Activated naive CD4-positive, alpha-beta T cell treated with anti-CD3 and anti-CD28 coated beads, Interleukin-2, amount 10 ng/mL, durations not matched to agents 7 days and 5 days (primary cell): ENCODE results near the gene CANX.
"Not testable (repeated sequence)": the region's sequence is repeated elsewhere in the genome, so short reads cannot be mapped to it uniquely, and the experiment has no call there.

Experiments used
- CTCF ChIA-PET: fragments of 350-600 bp; sonication (Branson Sonifier 250); formaldehyde crosslinking; loops from one replicate; lab custom pipeline; 2021; ENCODE audit warnings: antibody characterized with exemption; lab: Charles Lee
- DNase-seq: peaks from one replicate; pipeline ENCODE4 v3.0.0-alpha.2; 2020
- H3K27ac Mint-ChIP-seq: one replicate; pipeline ENCODE4 v1.8.0; 2021; ENCODE audit warnings: mild to moderate bottlenecking, moderate library complexity, mixed read lengths
- H3K27me3 Mint-ChIP-seq: one replicate; pipeline ENCODE4 v1.8.0; 2021; ENCODE audit warnings: mild to moderate bottlenecking, mixed read lengths
- H3K36me3 Mint-ChIP-seq: one replicate; pipeline ENCODE4 v1.8.0; 2021; ENCODE audit warnings: mixed read lengths
- H3K4me1 Mint-ChIP-seq: one replicate; pipeline ENCODE4 v1.8.0; 2021; ENCODE audit warnings: mixed read lengths
- H3K4me3 Mint-ChIP-seq: one replicate; pipeline ENCODE4 v1.8.0; 2021; ENCODE audit warnings: mild to moderate bottlenecking, moderate library complexity, mixed read lengths
- H3K9me3 Mint-ChIP-seq: one replicate; pipeline ENCODE4 v1.8.0; 2021; ENCODE audit warnings: mixed read lengths

Gene CANX

DNA sequence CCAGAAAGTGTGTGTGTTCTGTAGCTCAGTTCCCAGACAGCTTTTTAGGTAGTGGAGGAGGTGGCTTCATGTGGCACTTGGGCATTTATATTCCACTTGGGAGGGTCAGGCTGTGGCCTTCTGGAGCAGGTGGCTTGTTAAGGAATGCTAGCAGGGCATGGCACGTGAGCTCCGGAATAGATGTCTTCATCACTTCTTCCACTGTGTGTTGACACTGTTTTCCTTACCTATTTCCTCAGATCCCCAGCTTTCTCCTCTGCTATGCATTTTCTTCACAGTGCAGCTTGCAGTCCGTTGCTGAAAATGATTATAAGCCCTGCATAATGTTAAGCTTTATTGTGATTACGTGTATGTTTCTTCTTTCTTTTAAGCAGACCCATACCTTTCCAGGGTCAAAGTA lies 30.5 kb downstream of the CANX start:
- Mint-ChIP-seq H3K27ac (no peak overlapping the region), H3K27me3 (no peaks in the 10 kb centered on the region), H3K9me3 (no peaks in the 10 kb centered on the region), H3K36me3 (peaks cover 51% of the 10 kb centered on the region), H3K4me1 (peaks cover 20% of the 10 kb centered on the region), H3K4me3 (no peak overlapping the region)
- no peak for DNase-seq
- CTCF ChIA-PET: interaction anchor here (1.3 to 1.9 kb wide), 3 partner anchors 8 to 30 kb away, joined by 3 to 4 read pairs (median 4); no protein-coding TSS in a partner anchor

DNA sequence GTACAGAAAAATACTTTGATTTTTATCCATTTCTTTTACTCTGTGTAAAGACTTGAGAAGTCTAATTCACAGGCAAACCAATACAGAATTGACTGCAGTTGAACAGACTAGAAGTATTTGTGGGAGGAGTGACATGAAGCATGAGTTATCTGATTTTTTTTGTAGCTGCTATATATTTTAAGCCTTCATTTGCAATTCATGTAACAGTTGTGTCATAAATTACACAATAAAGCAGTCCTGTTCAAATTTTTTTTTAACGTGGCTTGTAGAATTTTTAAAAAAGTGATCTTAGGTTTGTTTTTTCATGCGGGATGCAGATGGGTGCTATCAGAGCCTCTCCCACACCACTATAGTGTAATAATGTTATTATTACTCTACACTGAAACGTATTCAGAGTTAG lies 31.0 kb downstream of the CANX start:
- no peak for DNase-seq
- CTCF ChIA-PET: interaction anchor here (1.3 to 1.9 kb wide), 3 partner anchors 9 to 30 kb away, joined by 3 to 4 read pairs (median 4); no protein-coding TSS in a partner anchor
- Mint-ChIP-seq H3K9me3 (no peaks in the 10 kb centered on the region), H3K36me3 (peaks cover 50% of the 10 kb centered on the region), H3K27me3 (no peaks in the 10 kb centered on the region), H3K27ac (no peak overlapping the region), H3K4me1 (peaks cover 24% of the 10 kb centered on the region), H3K4me3 (no peak overlapping the region)

- Mint-ChIP-seq H3K36me3 (peaks cover 50% of the 10 kb centered on the region), H3K9me3 (no peaks in the 10 kb centered on the region), H3K4me1 (peaks cover 27% of the 10 kb centered on the region), H3K27ac (no peak overlapping the region), H3K27me3 (no peaks in the 10 kb centered on the region), H3K4me3 (no peak overlapping the region)
- no peak for DNase-seq
- CTCF ChIA-PET: interaction anchor here (1.3 to 1.9 kb wide), 3 partner anchors 9 to 31 kb away, joined by 3 to 4 read pairs (median 4); no protein-coding TSS in a partner anchor
These were observed 31.6 kb downstream of the CANX start for GRCh38 chr5:179730356-179730755.

- CTCF ChIA-PET: no interaction called here
- DNase-seq: no peak
- Mint-ChIP-seq H3K27me3 (no peaks in the 10 kb centered on the region), H3K4me3 (no peak overlapping the region), H3K4me1 (peaks cover 30% of the 10 kb centered on the region), H3K27ac (peak overlapping the region; percentile 15), H3K9me3 (no peaks in the 10 kb centered on the region), H3K36me3 (peaks cover 52% of the 10 kb centered on the region)
These were observed 32.1 kb downstream of the CANX start for GRCh38 chr5:179730852-179731251.

DNA sequence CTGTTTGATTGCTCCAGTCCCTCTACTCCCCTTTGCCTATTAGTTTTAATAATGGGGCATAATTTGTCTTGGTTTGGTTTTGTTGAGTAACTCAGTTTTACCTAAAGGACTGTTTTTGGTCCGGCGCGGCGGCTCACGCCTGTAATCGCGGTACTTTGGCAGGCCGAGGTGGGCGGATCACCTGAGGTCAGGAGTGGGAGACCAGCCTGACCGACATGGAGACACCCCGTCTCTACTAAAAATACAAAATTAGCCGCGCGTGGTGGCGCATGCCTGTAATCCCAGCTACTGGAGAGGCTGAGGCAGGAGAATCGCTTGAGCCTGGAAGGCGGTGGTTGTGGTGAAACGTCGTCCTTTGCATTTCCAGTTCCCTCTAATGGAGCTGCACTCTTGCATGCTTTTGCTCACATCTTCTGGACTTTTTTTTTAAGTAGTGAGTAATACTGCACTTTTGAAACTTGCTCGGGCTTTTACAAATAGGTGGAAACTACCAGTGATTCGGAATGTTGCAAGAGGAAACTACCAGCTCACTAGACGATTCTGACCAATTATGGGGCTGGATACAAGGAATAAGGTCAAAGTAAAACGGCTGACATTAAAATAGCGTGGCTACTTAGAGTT lies 33.1 kb downstream of the CANX start:
- CTCF ChIA-PET: interaction anchor here (0.9 to 1.3 kb wide), 4 partner anchors 23 to 105 kb away, joined by 3 to 6 read pairs (median 4); no protein-coding TSS in a partner anchor
- peak overlapping the region; percentile 88 for H3K27ac Mint-ChIP-seq
- H3K4me1 Mint-ChIP-seq: peaks cover 33% of the 10 kb centered on the region
- no peak for DNase-seq
- no peaks in the 10 kb centered on the region for H3K27me3 Mint-ChIP-seq
- peak overlapping the region; percentile 77 for H3K4me3 Mint-ChIP-seq
- H3K36me3 Mint-ChIP-seq: peaks cover 49% of the 10 kb centered on the region
- no peaks in the 10 kb centered on the region for H3K9me3 Mint-ChIP-seq

DNA sequence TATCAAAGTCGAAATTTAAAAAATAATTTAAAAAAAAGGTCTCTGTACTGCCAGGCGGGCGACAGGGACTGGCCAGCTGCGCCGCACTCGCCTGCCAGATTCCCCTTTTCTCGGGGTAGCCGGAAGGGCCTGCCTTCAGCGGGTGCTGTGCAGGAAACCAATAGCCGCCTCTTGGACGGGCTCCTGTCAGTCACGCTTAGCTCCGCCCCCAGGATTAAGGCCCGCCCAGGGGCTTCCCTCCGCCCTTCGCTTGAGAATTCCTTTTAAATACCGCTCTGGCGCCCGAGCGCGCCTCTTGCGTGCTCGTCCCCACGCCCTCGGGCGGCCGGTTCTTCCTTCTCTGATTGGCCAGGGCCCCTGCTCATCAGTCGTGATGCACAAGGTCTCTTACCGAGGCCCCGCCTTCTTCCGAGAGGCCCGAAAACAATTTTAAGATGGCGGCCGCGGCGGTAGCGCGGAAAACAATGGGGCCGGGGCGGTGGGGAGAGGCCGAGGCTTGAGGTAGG lies 33.7 kb downstream of the CANX start, which contains the start of gene MAML1:
TSS of gene MAML1 (plus strand) at position 411 of the 506 bp plus-strand sequence. CDS start 291 bp downstream, outside the sequence.
- peaks cover 39% of the 10 kb centered on the region for H3K4me1 Mint-ChIP-seq
- H3K27me3 Mint-ChIP-seq: no peaks in the 10 kb centered on the region
- H3K27ac Mint-ChIP-seq: peak within 1 kb of the TSS; percentile 94
- peak within 1 kb of the TSS; percentile 97 for H3K4me3 Mint-ChIP-seq
- DNase-seq: peak; percentile 100
- H3K9me3 Mint-ChIP-seq: no peaks in the 10 kb centered on the region
- CTCF ChIA-PET: interaction anchor here (0.9 to 1.3 kb wide), 4 partner anchors 23 to 104 kb away, joined by 3 to 6 read pairs (median 4); no protein-coding TSS in a partner anchor
- H3K36me3 Mint-ChIP-seq: peaks cover 49% of the 10 kb centered on the region

- H3K36me3 Mint-ChIP-seq: peaks cover 48% of the 10 kb centered on the region
- peak overlapping the region; percentile 97 for H3K4me3 Mint-ChIP-seq
- H3K27ac Mint-ChIP-seq: peak overlapping the region; percentile 94
- DNase-seq: peak; percentile 62
- H3K4me1 Mint-ChIP-seq: peaks cover 42% of the 10 kb centered on the region
- H3K27me3 Mint-ChIP-seq: no peaks in the 10 kb centered on the region
- no peaks in the 10 kb centered on the region for H3K9me3 Mint-ChIP-seq
- CTCF ChIA-PET: interaction anchor here (0.9 to 1.3 kb wide), 2 partner anchors 30 to 104 kb away, joined by 3 to 6 read pairs; no protein-coding TSS in a partner anchor
These were observed 34.4 kb downstream of the CANX start for GRCh38 chr5:179732918-179733771.

GRCh38 chr5:179733772-179734126 lies 35.0 kb downstream of the CANX start:
- CTCF ChIA-PET: no interaction called here
- Mint-ChIP-seq H3K9me3 (no peaks in the 10 kb centered on the region), H3K27me3 (no peaks in the 10 kb centered on the region), H3K4me3 (peak overlapping the region; percentile 97), H3K27ac (peak overlapping the region; percentile 94), H3K4me1 (peaks cover 48% of the 10 kb centered on the region), H3K36me3 (peaks cover 51% of the 10 kb centered on the region)
- DNase-seq: no peak

GRCh38 chr5:179734536-179735164 lies 35.9 kb downstream of the CANX start:
- Mint-ChIP-seq H3K27ac (peak overlapping the region; percentile 94), H3K27me3 (no peaks in the 10 kb centered on the region), H3K9me3 (no peaks in the 10 kb centered on the region), H3K36me3 (peaks cover 50% of the 10 kb centered on the region), H3K4me1 (peaks cover 50% of the 10 kb centered on the region), H3K4me3 (peak overlapping the region; percentile 97)
- CTCF ChIA-PET: interaction anchor here (0.7 kb wide), 1 partner anchor 950 kb away, joined by 3 read pairs; no protein-coding TSS in a partner anchor
- DNase-seq: no peak

DNA sequence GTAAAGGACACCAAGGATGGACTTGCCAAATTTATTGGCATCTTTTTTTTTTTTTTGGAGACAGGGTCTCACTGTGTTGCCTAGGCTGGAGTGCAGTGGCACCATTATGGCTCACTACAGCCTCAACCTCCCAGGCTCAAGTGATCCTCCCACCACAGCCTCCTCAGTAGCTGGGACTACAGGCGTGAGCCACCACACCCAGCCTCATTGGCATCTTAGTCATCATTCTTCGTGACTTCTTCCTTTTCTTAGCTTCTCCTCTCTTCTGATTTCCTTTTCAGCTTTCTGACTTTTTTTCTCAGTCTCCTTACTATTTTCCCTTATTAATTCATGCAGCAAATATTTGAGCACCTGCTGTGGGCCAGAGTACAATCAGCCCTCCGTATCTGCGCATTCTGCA lies 40.0 kb downstream of the CANX start:
- Mint-ChIP-seq H3K4me3 (no peak overlapping the region), H3K9me3 (no peaks in the 10 kb centered on the region), H3K27ac (peak overlapping the region; percentile 73), H3K36me3 (peaks cover 44% of the 10 kb centered on the region), H3K27me3 (no peaks in the 10 kb centered on the region), H3K4me1 (peaks cover 48% of the 10 kb centered on the region)
- no peak for DNase-seq
- CTCF ChIA-PET: interaction anchor here (0.6 to 2.4 kb wide), 3 partner anchors 9 to 837 kb away, joined by 3 to 10 read pairs (median 4); no protein-coding TSS in a partner anchor

DNA sequence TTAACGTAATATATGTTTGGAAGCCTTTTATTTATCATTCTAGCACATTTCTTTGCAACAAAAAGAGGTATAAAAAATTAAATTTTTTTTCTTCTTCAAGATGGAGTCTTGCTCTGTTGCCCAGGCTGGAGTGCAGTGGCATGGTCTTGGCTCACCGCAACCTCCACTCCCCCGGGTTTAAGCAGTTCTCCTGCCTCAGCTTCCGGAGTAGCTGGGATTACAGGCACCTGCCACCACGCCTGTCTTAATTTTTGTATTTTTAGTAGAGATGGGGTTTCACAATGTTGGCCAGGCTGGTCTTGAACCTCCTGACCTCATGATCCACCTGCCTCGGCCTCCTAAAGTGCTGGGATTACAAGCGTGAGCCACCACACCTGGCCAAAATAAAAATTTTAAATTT lies 45.3 kb downstream of the CANX start:
- CTCF ChIA-PET, H3K4me3 Mint-ChIP-seq, H3K9me3 Mint-ChIP-seq, DNase-seq, H3K27ac Mint-ChIP-seq, H3K27me3 Mint-ChIP-seq: not testable (repeated sequence)
- Mint-ChIP-seq H3K36me3 (peaks cover 23% of the 10 kb centered on the region), H3K4me1 (peaks cover 17% of the 10 kb centered on the region)

DNA sequence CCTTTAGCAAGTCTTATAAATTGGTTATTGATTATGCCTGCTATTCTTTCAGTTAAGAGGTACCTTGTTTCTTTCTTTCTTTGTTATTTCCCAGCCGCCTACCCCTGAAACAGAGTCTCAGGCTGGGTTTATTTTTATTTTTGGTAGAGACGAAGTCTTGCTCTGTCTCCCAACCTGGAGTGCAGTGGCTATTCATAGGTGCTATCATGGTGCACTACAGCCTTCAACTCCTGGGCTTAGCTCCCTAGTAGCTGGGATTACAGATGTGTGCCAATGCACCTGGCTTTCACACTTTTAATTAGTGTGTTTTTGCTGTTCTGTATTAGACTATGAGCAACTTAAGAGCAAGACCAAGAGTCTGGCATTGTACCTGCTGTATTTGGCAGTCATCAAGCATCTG lies 48.1 kb downstream of the CANX start:
- CTCF ChIA-PET: no interaction called here
- Mint-ChIP-seq H3K27ac (no peak overlapping the region), H3K27me3 (no peaks in the 10 kb centered on the region), H3K9me3 (no peaks in the 10 kb centered on the region), H3K36me3 (peaks cover 20% of the 10 kb centered on the region), H3K4me1 (peaks cover 8% of the 10 kb centered on the region), H3K4me3 (no peak overlapping the region)
- no peak for DNase-seq

- H3K36me3 Mint-ChIP-seq: peaks cover 20% of the 10 kb centered on the region
- no peaks in the 10 kb centered on the region for H3K9me3 Mint-ChIP-seq
- CTCF ChIA-PET: interaction anchor here (3.2 kb wide), 1 partner anchor 15 kb away, joined by 17 read pairs; no protein-coding TSS in a partner anchor
- no peak overlapping the region for H3K27ac Mint-ChIP-seq
- H3K4me3 Mint-ChIP-seq: no peak overlapping the region
- no peaks in the 10 kb centered on the region for H3K27me3 Mint-ChIP-seq
- H3K4me1 Mint-ChIP-seq: peaks cover 8% of the 10 kb centered on the region
- DNase-seq: no peak
These were observed 49.0 kb downstream of the CANX start for GRCh38 chr5:179747811-179748210.
